ENCODE results near the gene DCTN2. TPM values are rescaled to one million over a fixed set of nuclear protein-coding genes. Genes with fewer than 3 reads are reported as not detected.
A peak's percentile ranks its signal among the peaks of the same experiment; 100 is the strongest.

DCTN2 gene
- total and polyA plus RNA-seq, 2 donors (not counting 1 experiment from before 2014, with no cell fraction given): 59.4 to 94.3 TPM

GRCh38 chr12:57590864-57591781, 44.1 kb upstream of the DCTN2 start, which contains the start of gene PIP4K2C:
Gene PIP4K2C, plus strand, starts transcription at chr12:57591192. Its CDS starts 98 bp downstream, at chr12:57591290.
- Mint-ChIP-seq H3K27ac (peak within 1 kb of the TSS; percentile 81), H3K4me3 (peak within 1 kb of the TSS; percentile 89), H3K9me3 (ENCODE audit: insufficient read depth) (no peaks in the 10 kb centered on the region), H3K4me1 (peaks cover 26% of the 10 kb centered on the region), H3K27me3 (peaks cover 3% of the 10 kb centered on the region)
- DNase-seq (peak; percentile 89), ATAC-seq (ENCODE audit: low read depth) (peak; percentile 98)
- H3K27ac ChIP-seq (ENCODE audit: low read length in 2 of 2): peak within 1 kb of the TSS; percentile 50 to 63
- H4K20me1 ChIP-seq (ENCODE audit: control insufficient read depth, insufficient read depth, low read length, poor library complexity, severe bottlenecking): peaks cover 3% of the 10 kb centered on the region
- peaks cover 14 to 21% of the 10 kb centered on the region in 2 donors for H3K4me1 ChIP-seq (ENCODE audit: control insufficient read depth in 2 of 2, insufficient read depth in 2 of 2, low read length in 2 of 2)
- peaks cover 6 to 18% of the 10 kb centered on the region in 2 experiments for H3K36me3 ChIP-seq (replicated peaks in 1 of 2; ENCODE audit: control extremely low read depth in 1 of 2, control insufficient read depth in 1 of 2, extremely low read depth in 1 of 2, insufficient read depth in 2 of 2, low read length in 1 of 2)
- intact Hi-C loops (cut with micrococcal nuclease): loop anchor here (1.0 to 2.0 kb wide), 3 partner anchors 8 to 44 kb away; partner anchors contain the start of gene DCTN2
- H3K4me2 ChIP-seq (replicated peaks; ENCODE audit: low read depth, low read length, poor library complexity, severe bottlenecking): peak within 1 kb of the TSS; percentile 90
- POLR2A ChIA-PET: interaction anchor here (0.9 to 1.7 kb wide), 2 partner anchors 14 to 25 kb away, joined by 3 to 4 read pairs; no protein-coding TSS in a partner anchor
- H3K79me2 ChIP-seq (ENCODE audit: control insufficient read depth, insufficient read depth, low read length): peaks cover 15% of the 10 kb centered on the region
- CTCF ChIA-PET: interaction anchor here (0.7 to 3.7 kb wide), 7 partner anchors 8 to 42 kb away, joined by 3 to 32 read pairs (median 5); partner anchors contain the start of gene B4GALNT1
- 1% methylated on average over 68 of the region's 69 CpGs for WGBS (ENCODE audit: insufficient coverage)
- H3K9me3 ChIP-seq (ENCODE audit: control extremely low read depth in 1 of 3, control insufficient read depth in 2 of 3, insufficient read depth in 1 of 3, low read length in 2 of 3): no peaks in the 10 kb centered on the region
- peak within 1 kb of the TSS; percentile 87 for H2AFZ ChIP-seq (ENCODE audit: insufficient read depth, low read depth, low read length, poor library complexity, severe bottlenecking)
- H3K27me3 ChIP-seq (replicated peaks in 1 of 4; ENCODE audit: control extremely low read depth in 1 of 4, control insufficient read depth in 3 of 4, insufficient read depth in 4 of 4, low read length in 3 of 4): peaks cover 0 to 14% (median 7%) of the 10 kb centered on the region in 4 experiments
- H3K4me3 ChIP-seq (ENCODE audit: control extremely low read depth in 1 of 5, extremely low read depth in 1 of 5, insufficient read depth in 1 of 5, low read depth in 2 of 5, low read length in 4 of 5): peak within 1 kb of the TSS; percentile 70 to 97 (median 78)
- no peak for TF ChIP-seq CTCF (IDR thresholded peaks at IDR 0.05)
- TF ChIP-seq EZH2 (IDR thresholded peaks at IDR 0.05; ENCODE audit: borderline replicate concordance, insufficient read depth, low read depth, low read length, poor library complexity, severe bottlenecking): no peak
- H3K9ac ChIP-seq (ENCODE audit: low read length): peak within 1 kb of the TSS; percentile 73
